Measurements from ENCODE around the gene PTCH1. TPM values are rescaled to one million over a fixed set of nuclear protein-coding genes. Genes with fewer than 3 reads are reported as not detected.

PTCH1 gene
- total RNA-seq, 1 donor from 2014 or later: 4.3 TPM

GRCh38 chr9:95450171-95451064, 66.4 kb downstream of the PTCH1 start:
- no peak for DNase-seq (ENCODE audit: low spot score)
- intact Hi-C loops (cut with DNase I): no loop called here

- intact Hi-C loops (cut with DNase I): no loop called here
- no peak for DNase-seq (ENCODE audit: low spot score)
Observed at GRCh38 chr9:95449016-95449415, 67.8 kb downstream of the PTCH1 start.

GRCh38 chr9:95447660-95448420, 68.9 kb downstream of the PTCH1 start:
- no peak for DNase-seq (ENCODE audit: low spot score)
- intact Hi-C loops (cut with DNase I): no loop called here

GRCh38 chr9:95446984-95447383, 69.8 kb downstream of the PTCH1 start:
- intact Hi-C loops (cut with DNase I): no loop called here
- DNase-seq (ENCODE audit: low spot score): no peak

GRCh38 chr9:95446259-95446658, 70.5 kb downstream of the PTCH1 start:
- intact Hi-C loops (cut with DNase I): no loop called here
- no peak for DNase-seq (ENCODE audit: low spot score)

GRCh38 chr9:95444160-95444559, 72.6 kb downstream of the PTCH1 start:
- no peak for DNase-seq (ENCODE audit: low spot score)
- intact Hi-C loops (cut with DNase I): no loop called here

- intact Hi-C loops (cut with DNase I): no loop called here
- no peak for DNase-seq (ENCODE audit: low spot score)
Observed at GRCh38 chr9:95443301-95443700, 73.5 kb downstream of the PTCH1 start.

GRCh38 chr9:95441081-95441480, 75.7 kb downstream of the PTCH1 start:
- intact Hi-C loops (cut with DNase I): no loop called here
- DNase-seq (ENCODE audit: low spot score): no peak

GRCh38 chr9:95440447-95440846, 76.3 kb downstream of the PTCH1 start:
- DNase-seq (ENCODE audit: low spot score): no peak
- intact Hi-C loops (cut with DNase I): no loop called here

- intact Hi-C loops (cut with DNase I): no loop called here
- no peak for DNase-seq (ENCODE audit: low spot score)
Observed at GRCh38 chr9:95438561-95439357, 78.0 kb downstream of the PTCH1 start.

- intact Hi-C loops (cut with DNase I): no loop called here
Observed at GRCh38 chr9:95437559-95437958, 79.2 kb downstream of the PTCH1 start.

GRCh38 chr9:95436416-95436815, 80.4 kb downstream of the PTCH1 start:
- intact Hi-C loops (cut with DNase I): no loop called here
- DNase-seq (ENCODE audit: low spot score): no peak

More at GRCh38 chr9:95437559-95437958, 79.2 kb downstream of the PTCH1 start:
- no peak for DNase-seq (ENCODE audit: low spot score)

- intact Hi-C loops (cut with DNase I): no loop called here
- no peak for DNase-seq (ENCODE audit: low spot score)
Observed at GRCh38 chr9:95435074-95435728, 81.6 kb downstream of the PTCH1 start.

- DNase-seq (ENCODE audit: low spot score): no peak
- intact Hi-C loops (cut with DNase I): no loop called here
Observed at GRCh38 chr9:95434116-95435073, 82.4 kb downstream of the PTCH1 start.

GRCh38 chr9:95433096-95433819, 83.5 kb downstream of the PTCH1 start:
- intact Hi-C loops (cut with DNase I): no loop called here
- no peak for DNase-seq (ENCODE audit: low spot score)

GRCh38 chr9:95431286-95431685, 85.5 kb downstream of the PTCH1 start:
- intact Hi-C loops (cut with DNase I): no loop called here
- no peak for DNase-seq (ENCODE audit: low spot score)

- intact Hi-C loops (cut with DNase I): no loop called here
- DNase-seq (ENCODE audit: low spot score): no peak
Observed at GRCh38 chr9:95429948-95430620, 86.7 kb downstream of the PTCH1 start.

All from cardiac septum (tissue), 1 donor.